ENCODE measurements around the gene FHOD3.

FHOD3 gene

DNA sequence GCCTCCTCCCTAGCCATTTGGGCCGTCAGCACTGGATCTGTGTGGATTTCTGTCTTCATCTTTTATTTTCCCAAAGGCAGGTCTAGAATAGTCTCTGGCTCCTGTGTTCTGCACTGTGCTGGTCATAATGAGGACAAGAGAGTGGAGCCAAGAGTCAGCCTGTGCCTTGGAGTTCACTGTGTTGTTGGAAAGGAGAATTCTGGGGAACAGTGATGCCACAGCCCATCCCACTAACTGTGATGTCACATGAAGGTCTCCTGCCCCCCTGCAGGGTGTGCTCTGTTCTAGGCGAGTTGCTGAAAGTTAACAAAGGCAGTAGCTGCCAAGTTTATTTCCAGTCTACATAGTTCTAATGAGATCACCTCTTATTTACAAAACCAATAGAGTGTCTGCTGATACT, 282.8 kb downstream of the FHOD3 start:
- TF ChIP-seq POLR2AphosphoS5 (IDR thresholded peaks at IDR 0.05; ENCODE audit: low read depth, low read length) = no peak
- no peak for TF ChIP-seq PAX5 (IDR thresholded peaks at IDR 0.05; ENCODE audit: insufficient read depth, low read length, severe bottlenecking)
- no peak for TF ChIP-seq POLR2A (IDR thresholded peaks at IDR 0.05; ENCODE audit: low read depth, low read length)
- TF ChIP-seq POU2F2 (IDR thresholded peaks at IDR 0.05; ENCODE audit: low read depth, low read length) = no peak
- TF ChIP-seq TAF1 (IDR thresholded peaks at IDR 0.05; ENCODE audit: low read depth, low read length) = no peak
- no peak for TF ChIP-seq SPI1 (IDR thresholded peaks at IDR 0.05; ENCODE audit: low read depth, low read length)

DNA sequence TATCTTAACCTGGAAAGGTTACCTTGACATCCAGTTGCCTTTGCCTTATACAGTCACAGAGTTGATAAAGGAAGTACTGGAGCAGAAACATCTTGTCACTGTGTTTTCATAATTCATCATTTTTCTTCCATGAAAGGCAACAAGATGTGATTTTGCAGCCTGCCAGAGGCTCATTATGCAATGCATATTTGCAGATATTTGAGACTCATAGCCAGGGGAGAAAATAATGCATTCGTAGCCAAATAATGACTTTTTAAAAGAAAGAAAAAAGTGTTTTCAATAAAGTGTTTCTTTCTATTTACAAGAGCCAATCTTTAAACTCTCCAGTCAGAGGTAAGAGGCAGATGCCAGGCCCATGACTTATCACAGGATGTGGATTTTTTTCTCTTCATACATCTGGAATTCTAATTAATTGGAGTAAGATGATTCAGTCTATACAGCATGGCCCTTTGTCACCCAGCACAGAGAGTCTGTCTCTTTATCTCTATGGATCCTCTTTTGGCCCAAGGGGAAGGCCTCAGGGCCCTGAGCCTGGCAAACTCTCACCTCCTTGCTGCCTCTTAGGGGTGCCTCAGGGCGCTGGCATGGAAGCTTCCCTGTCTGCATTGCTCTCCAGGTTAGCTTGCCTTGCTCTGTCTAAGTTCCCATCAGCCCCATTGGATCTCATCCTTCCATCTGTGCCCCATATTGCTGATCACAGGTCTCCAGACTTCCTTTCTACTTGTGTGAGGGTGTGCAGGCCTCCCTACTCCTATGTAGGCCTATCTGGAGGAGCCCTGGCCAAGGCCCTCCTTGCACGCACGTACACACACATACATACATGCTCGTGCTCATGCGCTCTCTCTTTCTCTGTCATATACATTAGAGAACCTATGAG, 283.6 kb downstream of the FHOD3 start:
- no peak for FAIRE-seq
- no peak for TF ChIP-seq TAF1 (IDR thresholded peaks at IDR 0.05; ENCODE audit: low read depth, low read length)
- TF ChIP-seq POLR2AphosphoS5 (IDR thresholded peaks at IDR 0.05; ENCODE audit: low read depth, low read length) = no peak
- no peak for TF ChIP-seq SPI1 (IDR thresholded peaks at IDR 0.05; ENCODE audit: low read depth, low read length)
- no peak for TF ChIP-seq POU2F2 (IDR thresholded peaks at IDR 0.05; ENCODE audit: low read depth, low read length)
- TF ChIP-seq PAX5 (IDR thresholded peaks at IDR 0.05; ENCODE audit: insufficient read depth, low read length, severe bottlenecking) = no peak
- no peak for TF ChIP-seq POLR2A (IDR thresholded peaks at IDR 0.05; ENCODE audit: low read depth, low read length)

More for the DNA sequence above, 282.8 kb downstream of the FHOD3 start:
- FAIRE-seq = no peak
- no peak for DNase-seq (ENCODE audit: insufficient read length, low spot score)

DNA sequence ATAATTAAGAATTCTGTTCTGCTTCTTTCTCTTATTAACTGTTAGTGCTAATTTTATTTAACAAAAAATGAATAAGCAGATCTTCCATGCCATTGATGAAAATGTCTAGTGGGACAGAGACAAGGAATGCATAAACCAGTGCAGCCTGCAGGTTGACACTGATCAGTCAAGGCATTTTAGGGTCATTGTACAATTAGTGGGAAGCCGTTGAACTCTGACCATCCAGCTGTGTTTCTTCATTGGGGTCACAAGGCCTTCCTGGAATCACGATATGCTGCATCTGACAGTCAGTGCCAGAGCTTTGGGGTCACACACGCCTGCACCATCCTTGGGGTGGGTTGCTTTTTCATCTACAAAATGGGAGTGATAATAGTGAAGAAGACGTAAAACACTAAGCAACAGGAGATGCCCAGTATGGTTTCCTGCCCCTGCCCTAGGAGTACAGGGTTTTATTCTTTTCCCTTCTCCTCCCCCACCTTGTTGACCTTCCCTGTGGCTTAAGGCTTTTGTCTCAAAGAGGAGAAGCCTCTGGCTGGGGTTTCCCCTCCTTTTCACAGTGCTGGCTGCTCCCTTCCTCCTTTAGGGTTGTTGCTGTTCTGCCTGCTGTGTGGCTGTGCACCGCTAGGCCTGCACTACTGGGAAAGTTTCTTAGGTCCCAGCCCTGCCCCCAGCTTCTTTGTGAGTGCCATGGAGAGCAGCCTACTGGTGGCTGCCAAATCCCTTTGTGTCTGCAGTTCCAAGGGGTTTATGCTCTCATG, 285.7 kb downstream of the FHOD3 start:
- DNase-seq (ENCODE audit: insufficient read length, low spot score) (no peak), FAIRE-seq (no peak)
- TF ChIP-seq SPI1 (IDR thresholded peaks at IDR 0.05; ENCODE audit: low read depth, low read length) (0 out of 2 replicates have a peak, but pooled peaks have one; percentile 4), PAX5 (IDR thresholded peaks at IDR 0.05; ENCODE audit: insufficient read depth, low read length, severe bottlenecking) (no peak)

More for the DNA sequence above, 283.6 kb downstream of the FHOD3 start:
- DNase-seq (ENCODE audit: insufficient read length, low spot score) = no peak

DNA sequence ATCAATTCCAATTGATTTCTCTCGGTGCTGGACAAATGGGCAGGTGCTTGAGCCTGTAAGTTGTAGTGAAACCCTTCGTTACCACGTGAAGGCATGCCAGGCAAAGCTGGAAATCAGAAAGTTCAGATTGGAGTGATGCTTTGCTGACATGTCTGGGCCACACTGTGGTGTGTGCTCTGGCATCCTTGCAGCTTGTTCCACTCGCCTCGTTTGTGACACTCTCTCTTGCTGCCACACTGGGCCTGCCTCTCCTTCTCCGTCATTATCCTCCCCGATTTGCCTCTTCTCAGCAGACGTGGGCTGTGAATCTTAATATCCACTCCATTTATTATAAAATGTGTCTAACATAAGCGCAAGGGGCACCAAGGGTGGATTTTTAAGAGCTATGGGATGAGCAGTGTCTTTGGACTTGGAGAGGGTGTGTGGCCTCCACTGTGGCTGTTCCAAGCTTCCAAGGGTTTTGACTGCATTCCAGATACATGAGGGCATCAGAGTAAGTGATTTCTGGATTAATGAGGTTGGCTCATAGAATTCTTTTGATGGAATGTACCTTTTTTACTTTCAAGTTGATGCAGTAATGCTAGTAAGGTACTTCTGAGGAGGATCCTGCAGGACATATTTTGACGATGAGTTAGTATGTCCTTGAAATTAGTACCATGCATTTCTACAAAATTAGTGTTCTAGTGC, 292.5 kb downstream of the FHOD3 start:
- TF ChIP-seq POLR2AphosphoS5 (IDR thresholded peaks at IDR 0.05; ENCODE audit: low read depth, low read length) = no peak
- TF ChIP-seq POU2F2 (IDR thresholded peaks at IDR 0.05; ENCODE audit: low read depth, low read length) = no peak
- no peak for TF ChIP-seq SPI1 (IDR thresholded peaks at IDR 0.05; ENCODE audit: low read depth, low read length)
- no peak for TF ChIP-seq POLR2A (IDR thresholded peaks at IDR 0.05; ENCODE audit: low read depth, low read length)
- no peak for TF ChIP-seq PAX5 (IDR thresholded peaks at IDR 0.05; ENCODE audit: insufficient read depth, low read length, severe bottlenecking)
- no peak for TF ChIP-seq TAF1 (IDR thresholded peaks at IDR 0.05; ENCODE audit: low read depth, low read length)
- DNase-seq (ENCODE audit: insufficient read length, low spot score) (no peak), FAIRE-seq (no peak)

DNA sequence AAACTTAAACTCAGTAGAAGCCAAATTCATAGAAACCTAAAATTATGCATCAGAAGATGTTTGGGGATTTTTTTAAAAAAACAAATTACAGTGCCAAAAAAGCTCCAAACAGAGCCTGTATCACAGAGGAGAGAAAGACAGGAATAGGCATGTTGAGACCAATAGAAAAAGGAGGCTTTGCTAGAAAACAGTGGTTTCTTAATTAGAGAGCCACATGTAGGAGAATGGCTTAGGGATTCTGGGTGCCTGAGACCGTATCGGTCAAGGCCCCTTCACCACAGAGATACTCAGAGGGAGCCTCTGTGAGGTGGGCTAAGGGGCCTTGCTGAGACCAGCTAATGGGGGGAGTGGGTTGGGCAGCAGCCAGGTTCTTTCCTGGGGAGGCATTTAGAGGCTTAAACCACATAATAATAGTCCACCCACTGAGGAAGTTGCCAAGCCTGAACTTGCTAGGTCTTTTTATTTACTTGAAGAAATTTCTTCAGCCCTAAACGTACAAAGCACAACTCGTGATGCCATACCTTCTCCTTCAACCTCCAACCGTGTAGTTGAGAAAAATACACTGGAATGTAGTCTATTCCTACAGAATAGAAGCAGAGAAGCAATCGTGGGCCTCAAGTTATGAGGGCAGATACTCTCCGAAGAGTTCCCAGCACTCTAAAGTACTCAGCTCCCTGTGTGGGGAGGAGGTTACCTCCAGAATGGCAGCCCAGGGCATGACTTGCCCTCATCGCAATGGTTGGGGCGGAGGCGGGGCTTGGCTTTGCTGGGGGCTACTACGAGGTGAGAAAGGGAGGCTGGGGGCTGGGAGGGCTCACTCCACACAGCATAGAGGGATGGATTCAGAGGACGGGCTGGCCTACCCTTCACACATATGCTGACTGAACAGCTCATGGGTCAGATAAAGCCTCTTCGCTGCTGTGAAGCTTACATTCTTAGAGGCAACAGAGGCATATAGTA, 293.4 kb downstream of the FHOD3 start:
- DNase-seq (ENCODE audit: insufficient read length, low spot score) (no peak), FAIRE-seq (no peak)
- TF ChIP-seq PAX5 (IDR thresholded peaks at IDR 0.05; ENCODE audit: insufficient read depth, low read length, severe bottlenecking) (no peak), POU2F2 (IDR thresholded peaks at IDR 0.05; ENCODE audit: low read depth, low read length) (no peak)

DNA sequence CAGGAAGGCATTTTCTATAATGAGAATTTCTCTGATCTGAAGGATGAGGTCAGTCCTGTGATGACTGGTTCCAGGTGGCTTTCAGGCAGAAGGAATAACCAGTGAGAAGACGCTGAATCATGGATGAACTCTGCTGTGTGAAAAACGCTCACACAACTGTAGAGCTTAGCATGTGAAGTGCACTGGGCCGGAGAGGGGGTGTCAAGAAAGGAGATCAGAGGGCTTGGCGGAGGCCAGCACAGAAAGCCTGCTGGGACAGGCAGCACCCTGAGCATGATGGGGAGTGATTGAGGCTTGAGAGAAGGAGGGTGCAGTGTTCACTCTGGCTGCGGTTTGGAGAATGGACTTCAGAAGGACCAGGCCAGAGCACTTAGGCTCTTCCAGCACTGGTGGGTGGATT, 294.8 kb downstream of the FHOD3 start:
- TF ChIP-seq POLR2AphosphoS5 (IDR thresholded peaks at IDR 0.05; ENCODE audit: low read depth, low read length) (no peak), PAX5 (IDR thresholded peaks at IDR 0.05; ENCODE audit: insufficient read depth, low read length, severe bottlenecking) (no peak), POLR2A (IDR thresholded peaks at IDR 0.05; ENCODE audit: low read depth, low read length) (no peak), POU2F2 (IDR thresholded peaks at IDR 0.05; ENCODE audit: low read depth, low read length) (no peak), TAF1 (IDR thresholded peaks at IDR 0.05; ENCODE audit: low read depth, low read length) (no peak), SPI1 (IDR thresholded peaks at IDR 0.05; ENCODE audit: low read depth, low read length) (no peak)
- DNase-seq (ENCODE audit: insufficient read length, low spot score) = no peak
- FAIRE-seq = no peak

DNA sequence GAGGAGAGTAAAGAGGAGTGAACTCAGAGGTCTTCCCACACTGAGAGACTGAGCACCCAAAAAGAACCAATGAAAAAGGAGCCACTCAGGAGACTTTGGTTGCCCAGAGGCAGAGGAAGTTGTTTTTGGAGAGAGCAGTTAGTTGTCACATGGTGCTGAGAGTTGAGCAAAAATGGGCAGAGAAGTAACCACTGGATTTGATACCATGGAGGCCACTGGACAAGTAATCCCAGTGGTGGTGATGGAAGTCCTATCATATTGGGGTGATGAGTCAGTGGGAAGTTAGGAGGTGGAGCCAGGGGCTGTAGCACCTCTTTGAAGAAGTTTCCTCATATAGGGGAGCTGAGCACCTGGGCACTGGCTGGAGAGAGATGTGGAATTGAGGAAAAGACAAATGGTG, 295.5 kb downstream of the FHOD3 start:
- TF ChIP-seq TAF1 (IDR thresholded peaks at IDR 0.05; ENCODE audit: low read depth, low read length) = no peak
- no peak for TF ChIP-seq POLR2A (IDR thresholded peaks at IDR 0.05; ENCODE audit: low read depth, low read length)
- TF ChIP-seq POU2F2 (IDR thresholded peaks at IDR 0.05; ENCODE audit: low read depth, low read length) = no peak
- no peak for TF ChIP-seq PAX5 (IDR thresholded peaks at IDR 0.05; ENCODE audit: insufficient read depth, low read length, severe bottlenecking)
- no peak for TF ChIP-seq POLR2AphosphoS5 (IDR thresholded peaks at IDR 0.05; ENCODE audit: low read depth, low read length)
- no peak for TF ChIP-seq SPI1 (IDR thresholded peaks at IDR 0.05; ENCODE audit: low read depth, low read length)
- DNase-seq (ENCODE audit: insufficient read length, low spot score) (no peak), FAIRE-seq (no peak)

DNA sequence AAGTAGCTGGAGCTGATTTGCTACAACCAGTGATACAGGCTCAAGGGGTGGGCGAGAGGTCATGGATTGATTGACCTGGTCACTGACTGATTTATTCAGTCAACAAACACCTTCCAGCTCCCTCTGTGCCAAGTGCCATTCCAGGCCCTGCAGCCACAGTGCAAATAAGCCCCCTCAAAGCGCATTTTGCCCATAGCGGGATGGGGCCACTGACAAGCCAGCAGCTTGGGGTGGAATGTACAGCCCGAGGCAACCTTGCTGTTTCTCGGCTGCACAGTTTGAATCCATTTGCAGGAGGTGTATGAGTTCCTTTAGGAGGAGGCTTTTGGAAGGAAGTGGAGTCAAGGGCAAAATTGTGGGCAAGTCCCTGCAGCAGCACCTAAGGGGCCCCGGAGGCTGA, 296.1 kb downstream of the FHOD3 start:
- DNase-seq (ENCODE audit: insufficient read length, low spot score) (no peak), FAIRE-seq (no peak)
- no peak for TF ChIP-seq PAX5 (IDR thresholded peaks at IDR 0.05; ENCODE audit: insufficient read depth, low read length, severe bottlenecking)

DNA sequence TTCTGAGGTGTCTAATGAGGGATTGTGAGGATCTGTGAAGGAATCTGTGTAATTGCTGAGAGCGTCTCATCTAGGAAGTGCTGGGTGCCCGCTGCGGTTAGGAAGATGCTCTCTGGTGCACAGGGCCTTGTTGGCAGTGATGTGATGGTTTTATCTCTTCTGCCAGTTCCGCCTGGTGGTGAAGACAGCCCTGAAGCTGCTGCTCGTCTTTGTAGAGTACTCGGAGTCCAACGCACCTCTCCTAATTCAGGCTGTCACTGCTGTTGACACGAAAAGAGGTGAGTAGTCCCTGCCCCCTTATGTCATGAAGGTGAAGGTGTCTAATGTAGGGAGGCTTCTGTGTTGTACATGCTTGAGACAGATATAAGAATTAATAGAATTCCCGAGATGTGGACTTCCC, 297.1 kb downstream of the FHOD3 start:
- no peak for TF ChIP-seq SPI1 (IDR thresholded peaks at IDR 0.05; ENCODE audit: low read depth, low read length)
- TF ChIP-seq TAF1 (IDR thresholded peaks at IDR 0.05; ENCODE audit: low read depth, low read length) = no peak
- no peak for TF ChIP-seq POLR2A (IDR thresholded peaks at IDR 0.05; ENCODE audit: low read depth, low read length)
- TF ChIP-seq POU2F2 (IDR thresholded peaks at IDR 0.05; ENCODE audit: low read depth, low read length) = no peak
- no peak for TF ChIP-seq POLR2AphosphoS5 (IDR thresholded peaks at IDR 0.05; ENCODE audit: low read depth, low read length)
- no peak for TF ChIP-seq PAX5 (IDR thresholded peaks at IDR 0.05; ENCODE audit: insufficient read depth, low read length, severe bottlenecking)
- FAIRE-seq = no peak
- no peak for DNase-seq (ENCODE audit: insufficient read length, low spot score)

All from GM12891 (cell line).